K562 (cell line): ENCODE results near the gene CBFA2T3. TPM values are rescaled to one million over a fixed set of nuclear protein-coding genes. Genes with fewer than 3 reads are reported as not detected.

Experiments
- ATF2 ChIP-seq: sonication (generic); formaldehyde crosslinking; IDR thresholded peaks from 2 replicates; pipeline ENCODE4 v1.8.1; 2022; ENCODE audit warnings: missing genetic modification reagents
- CXXC5 ChIP-seq: fragments of 250-450 bp; sonication (Bioruptor Pico); IDR thresholded peaks from 2 replicates; pipeline ENCODE4 v1.8.0; 2022; ENCODE audit warnings: inconsistent platforms, mild to moderate bottlenecking, moderate library complexity
- E2F6 ChIP-seq, 2 experiments: IDR thresholded peaks; 2 replicates each; pipeline ENCODE4 v1.6.1; 2011; ENCODE audit warnings: borderline replicate concordance in 1 of 2, control low read depth in 1 of 2, low read depth in 1 of 2, low read length in 1 of 2, mild to moderate bottlenecking in 1 of 2, mixed read lengths in 1 of 2, moderate library complexity in 1 of 2; ENCODE audit not compliant: insufficient read depth in 1 of 2, insufficient read length in 1 of 2, poor library complexity in 1 of 2, severe bottlenecking in 1 of 2; ENCODE audit errors: extremely low read depth in 1 of 2
- EP400 ChIP-seq: fragments of 450-650 bp; IDR thresholded peaks from 2 replicates; pipeline ENCODE4 v1.6.1; 2017; ENCODE audit warnings: antibody characterized with exemption, mild to moderate bottlenecking, moderate library complexity
- IFI16 ChIP-seq: fragments of 250-450 bp; sonication (Bioruptor Pico); IDR thresholded peaks from 2 replicates; pipeline ENCODE4 v2.1.2; 2022; ENCODE audit warnings: mild to moderate bottlenecking, inconsistent platforms
- NFE2 ChIP-seq: IDR thresholded peaks from 2 replicates; pipeline ENCODE4 v1.6.1; 2014; ENCODE audit warnings: antibody characterized with exemption, low read depth
- RNF2 ChIP-seq: sonication (generic); IDR thresholded peaks from 2 replicates; pipeline ENCODE4 v1.6.1; 2016
- SMC3 ChIP-seq: conservative IDR thresholded peaks from 2 replicates; pipeline ENCODE4 v1.6.1; 2011; ENCODE audit warnings: low read depth, low read length, improper control_type of control experiment; ENCODE audit not compliant: insufficient read depth
- THAP7 ChIP-seq: fragments of 250-450 bp; sonication (Bioruptor Pico); IDR thresholded peaks from 2 replicates; pipeline ENCODE4 v1.5.0; 2021
- USF1 ChIP-seq: sonication (generic); formaldehyde crosslinking; IDR thresholded peaks from 2 replicates; pipeline ENCODE4 v1.9.0; 2022; ENCODE audit warnings: mild to moderate bottlenecking, missing genetic modification reagents
- ZNF347 ChIP-seq: fragments of 450-650 bp; formaldehyde crosslinking; IDR thresholded peaks from 2 replicates; pipeline ENCODE4 v1.4.0; 2020; ENCODE audit warnings: low read depth, mild to moderate bottlenecking, moderate library complexity
- polyA plus RNA-seq, 8 experiments: library from polyadenylated mRNA; depleted of rRNA in 4 of 8; stranded (reverse) in 5 of 8; unstranded in 3 of 8; fragments of >200 nt; fragmentation: Nextera tagmentation in 2 of 8; fragmentation: Illumina TruSeq in 1 of 8; extraction: Ambion mirVana in 2 of 8; extraction: Trizol in 1 of 8; gene quantifications; 2 replicates each; pipeline versions ENCODE4 v1.2.1 to v1.2.3, GENCODE V29; 2011 to 2014; ENCODE audit warnings: inconsistent platforms in 1 of 8, missing spikeins in 1 of 8
- total RNA-seq, 7 experiments: library from RNA; depleted of rRNA in 6 of 7; stranded (reverse); fragments of >200 nt in 6 of 7; fragmentation: Illumina TruSeq in 2 of 7; extraction: Trizol in 2 of 7; gene quantifications; 2 replicates each; pipeline versions ENCODE4 v1.2.1 to v1.2.3, GENCODE V29; 2011 to 2021; ENCODE audit warnings: low replicate concordance in 1 of 7
- TF ChIP-seq, protein P1 (sequence below): fragments of 450-650 bp; IDR thresholded peaks from 2 replicates; pipeline ENCODE4 v1.6.1; 2016; ENCODE audit warnings: mild to moderate bottlenecking, moderate library complexity

The CBFA2T3 gene
- total and polyA plus RNA-seq, 9 of the 15 experiments (the other 6 are each of a cell fraction or from before 2014, with no cell fraction given): 2.3 to 145 (median 6.7) TPM

- TF ChIP-seq, protein P1, sequence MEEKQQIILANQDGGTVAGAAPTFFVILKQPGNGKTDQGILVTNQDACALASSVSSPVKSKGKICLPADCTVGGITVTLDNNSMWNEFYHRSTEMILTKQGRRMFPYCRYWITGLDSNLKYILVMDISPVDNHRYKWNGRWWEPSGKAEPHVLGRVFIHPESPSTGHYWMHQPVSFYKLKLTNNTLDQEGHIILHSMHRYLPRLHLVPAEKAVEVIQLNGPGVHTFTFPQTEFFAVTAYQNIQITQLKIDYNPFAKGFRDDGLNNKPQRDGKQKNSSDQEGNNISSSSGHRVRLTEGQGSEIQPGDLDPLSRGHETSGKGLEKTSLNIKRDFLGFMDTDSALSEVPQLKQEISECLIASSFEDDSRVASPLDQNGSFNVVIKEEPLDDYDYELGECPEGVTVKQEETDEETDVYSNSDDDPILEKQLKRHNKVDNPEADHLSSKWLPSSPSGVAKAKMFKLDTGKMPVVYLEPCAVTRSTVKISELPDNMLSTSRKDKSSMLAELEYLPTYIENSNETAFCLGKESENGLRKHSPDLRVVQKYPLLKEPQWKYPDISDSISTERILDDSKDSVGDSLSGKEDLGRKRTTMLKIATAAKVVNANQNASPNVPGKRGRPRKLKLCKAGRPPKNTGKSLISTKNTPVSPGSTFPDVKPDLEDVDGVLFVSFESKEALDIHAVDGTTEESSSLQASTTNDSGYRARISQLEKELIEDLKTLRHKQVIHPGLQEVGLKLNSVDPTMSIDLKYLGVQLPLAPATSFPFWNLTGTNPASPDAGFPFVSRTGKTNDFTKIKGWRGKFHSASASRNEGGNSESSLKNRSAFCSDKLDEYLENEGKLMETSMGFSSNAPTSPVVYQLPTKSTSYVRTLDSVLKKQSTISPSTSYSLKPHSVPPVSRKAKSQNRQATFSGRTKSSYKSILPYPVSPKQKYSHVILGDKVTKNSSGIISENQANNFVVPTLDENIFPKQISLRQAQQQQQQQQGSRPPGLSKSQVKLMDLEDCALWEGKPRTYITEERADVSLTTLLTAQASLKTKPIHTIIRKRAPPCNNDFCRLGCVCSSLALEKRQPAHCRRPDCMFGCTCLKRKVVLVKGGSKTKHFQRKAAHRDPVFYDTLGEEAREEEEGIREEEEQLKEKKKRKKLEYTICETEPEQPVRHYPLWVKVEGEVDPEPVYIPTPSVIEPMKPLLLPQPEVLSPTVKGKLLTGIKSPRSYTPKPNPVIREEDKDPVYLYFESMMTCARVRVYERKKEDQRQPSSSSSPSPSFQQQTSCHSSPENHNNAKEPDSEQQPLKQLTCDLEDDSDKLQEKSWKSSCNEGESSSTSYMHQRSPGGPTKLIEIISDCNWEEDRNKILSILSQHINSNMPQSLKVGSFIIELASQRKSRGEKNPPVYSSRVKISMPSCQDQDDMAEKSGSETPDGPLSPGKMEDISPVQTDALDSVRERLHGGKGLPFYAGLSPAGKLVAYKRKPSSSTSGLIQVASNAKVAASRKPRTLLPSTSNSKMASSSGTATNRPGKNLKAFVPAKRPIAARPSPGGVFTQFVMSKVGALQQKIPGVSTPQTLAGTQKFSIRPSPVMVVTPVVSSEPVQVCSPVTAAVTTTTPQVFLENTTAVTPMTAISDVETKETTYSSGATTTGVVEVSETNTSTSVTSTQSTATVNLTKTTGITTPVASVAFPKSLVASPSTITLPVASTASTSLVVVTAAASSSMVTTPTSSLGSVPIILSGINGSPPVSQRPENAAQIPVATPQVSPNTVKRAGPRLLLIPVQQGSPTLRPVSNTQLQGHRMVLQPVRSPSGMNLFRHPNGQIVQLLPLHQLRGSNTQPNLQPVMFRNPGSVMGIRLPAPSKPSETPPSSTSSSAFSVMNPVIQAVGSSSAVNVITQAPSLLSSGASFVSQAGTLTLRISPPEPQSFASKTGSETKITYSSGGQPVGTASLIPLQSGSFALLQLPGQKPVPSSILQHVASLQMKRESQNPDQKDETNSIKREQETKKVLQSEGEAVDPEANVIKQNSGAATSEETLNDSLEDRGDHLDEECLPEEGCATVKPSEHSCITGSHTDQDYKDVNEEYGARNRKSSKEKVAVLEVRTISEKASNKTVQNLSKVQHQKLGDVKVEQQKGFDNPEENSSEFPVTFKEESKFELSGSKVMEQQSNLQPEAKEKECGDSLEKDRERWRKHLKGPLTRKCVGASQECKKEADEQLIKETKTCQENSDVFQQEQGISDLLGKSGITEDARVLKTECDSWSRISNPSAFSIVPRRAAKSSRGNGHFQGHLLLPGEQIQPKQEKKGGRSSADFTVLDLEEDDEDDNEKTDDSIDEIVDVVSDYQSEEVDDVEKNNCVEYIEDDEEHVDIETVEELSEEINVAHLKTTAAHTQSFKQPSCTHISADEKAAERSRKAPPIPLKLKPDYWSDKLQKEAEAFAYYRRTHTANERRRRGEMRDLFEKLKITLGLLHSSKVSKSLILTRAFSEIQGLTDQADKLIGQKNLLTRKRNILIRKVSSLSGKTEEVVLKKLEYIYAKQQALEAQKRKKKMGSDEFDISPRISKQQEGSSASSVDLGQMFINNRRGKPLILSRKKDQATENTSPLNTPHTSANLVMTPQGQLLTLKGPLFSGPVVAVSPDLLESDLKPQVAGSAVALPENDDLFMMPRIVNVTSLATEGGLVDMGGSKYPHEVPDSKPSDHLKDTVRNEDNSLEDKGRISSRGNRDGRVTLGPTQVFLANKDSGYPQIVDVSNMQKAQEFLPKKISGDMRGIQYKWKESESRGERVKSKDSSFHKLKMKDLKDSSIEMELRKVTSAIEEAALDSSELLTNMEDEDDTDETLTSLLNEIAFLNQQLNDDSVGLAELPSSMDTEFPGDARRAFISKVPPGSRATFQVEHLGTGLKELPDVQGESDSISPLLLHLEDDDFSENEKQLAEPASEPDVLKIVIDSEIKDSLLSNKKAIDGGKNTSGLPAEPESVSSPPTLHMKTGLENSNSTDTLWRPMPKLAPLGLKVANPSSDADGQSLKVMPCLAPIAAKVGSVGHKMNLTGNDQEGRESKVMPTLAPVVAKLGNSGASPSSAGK: peak; percentile 75
- TF ChIP-seq RNF2: no peak
- TF ChIP-seq USF1 (CRISPR knock-in tag): 0 out of 2 replicates have a peak, but pooled peaks have one; percentile 24
- no peak for TF ChIP-seq THAP7 (CRISPR knock-in tag)
- no peak for TF ChIP-seq ATF2 (CRISPR knock-in tag)
- no peak for TF ChIP-seq SMC3
- no peak for TF ChIP-seq IFI16
- no peak for TF ChIP-seq EP400
- no peak for TF ChIP-seq ZNF347 (CRISPR knock-in tag)
- peak in 1 of 2 experiments; percentile 33 for TF ChIP-seq E2F6 (IDR thresholded peaks at IDR 0.05; ENCODE audit: borderline replicate concordance in 1 of 2, extremely low read depth in 1 of 2, insufficient read depth in 1 of 2, insufficient read length in 1 of 2, low read depth in 1 of 2, low read length in 1 of 2, poor library complexity in 1 of 2, severe bottlenecking in 1 of 2)
- TF ChIP-seq NFE2: peak; percentile 58
- peak; percentile 53; the same call in 1 of the 2 replicates for TF ChIP-seq CXXC5 (CRISPR knock-in tag)
Measured at GRCh38 chr16:88994695-88995094, 17.7 kb upstream of the CBFA2T3 start (continued).
